Superior temporal gyrus (tissue), 1 donor: Measurements from ENCODE around the gene DCUN1D4.
"Not testable (repeated sequence)": the region's sequence is repeated elsewhere in the genome, so short reads cannot be mapped to it uniquely, and the experiment has no call there.

Source experiments
- DNase-seq: peaks from one replicate; pipeline ENCODE4 v3.0.0-alpha.2; 2016; ENCODE audit errors: extremely low spot score

DCUN1D4 gene

DNA sequence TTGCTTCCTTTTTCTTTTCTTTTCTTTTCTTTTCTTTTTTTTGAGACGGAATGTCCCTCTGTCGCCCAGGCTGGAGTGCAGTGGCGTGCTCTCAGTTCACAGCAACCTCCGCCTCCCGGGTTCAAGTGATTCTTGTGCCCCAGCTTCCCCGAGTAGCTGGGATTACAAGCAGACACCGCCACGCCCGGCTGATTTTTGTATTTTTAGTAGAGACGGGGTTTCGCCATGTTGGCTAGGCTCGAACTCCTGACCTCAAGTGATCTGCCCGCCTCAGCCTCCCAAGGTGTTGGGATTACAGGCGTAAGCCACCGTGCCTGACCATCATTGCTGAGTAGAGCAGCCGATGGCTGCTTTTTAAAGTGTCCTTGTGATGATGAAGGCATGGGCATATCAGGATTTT is 50.4 kb downstream of the DCUN1D4 start:
- not testable (repeated sequence) for DNase-seq

DNA sequence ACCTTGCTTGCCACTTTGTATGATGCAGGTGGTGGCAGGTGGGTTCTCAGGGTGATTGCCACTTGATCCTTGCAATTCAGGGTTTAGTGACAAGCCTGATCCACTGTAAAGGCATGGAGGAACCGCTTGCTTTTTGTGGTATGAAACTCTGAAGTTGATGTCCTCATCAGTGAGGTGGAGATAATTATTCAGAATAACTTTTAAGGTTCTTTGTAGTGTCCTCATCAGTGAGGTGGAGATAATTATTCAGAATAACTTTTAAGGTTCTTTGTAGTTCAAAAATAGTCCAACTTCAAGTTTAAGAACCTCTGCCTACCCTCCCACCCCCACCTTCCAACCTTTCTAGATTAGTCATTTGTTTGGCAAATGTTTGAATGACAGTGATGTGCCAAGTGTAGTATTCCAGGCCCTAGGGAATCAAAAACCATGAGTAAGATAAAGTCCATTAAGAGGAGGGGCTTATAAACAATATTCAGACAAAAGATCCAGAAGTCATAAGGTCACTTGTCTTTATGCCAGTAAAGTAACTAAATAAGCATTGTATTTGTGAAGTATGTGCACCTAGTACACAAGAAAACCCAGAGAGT is 51.2 kb downstream of the DCUN1D4 start:
- no peak for DNase-seq

- DNase-seq: no peak
These were observed 52.2 kb downstream of the DCUN1D4 start for GRCh38 chr4:51895158-51895557.

DNA sequence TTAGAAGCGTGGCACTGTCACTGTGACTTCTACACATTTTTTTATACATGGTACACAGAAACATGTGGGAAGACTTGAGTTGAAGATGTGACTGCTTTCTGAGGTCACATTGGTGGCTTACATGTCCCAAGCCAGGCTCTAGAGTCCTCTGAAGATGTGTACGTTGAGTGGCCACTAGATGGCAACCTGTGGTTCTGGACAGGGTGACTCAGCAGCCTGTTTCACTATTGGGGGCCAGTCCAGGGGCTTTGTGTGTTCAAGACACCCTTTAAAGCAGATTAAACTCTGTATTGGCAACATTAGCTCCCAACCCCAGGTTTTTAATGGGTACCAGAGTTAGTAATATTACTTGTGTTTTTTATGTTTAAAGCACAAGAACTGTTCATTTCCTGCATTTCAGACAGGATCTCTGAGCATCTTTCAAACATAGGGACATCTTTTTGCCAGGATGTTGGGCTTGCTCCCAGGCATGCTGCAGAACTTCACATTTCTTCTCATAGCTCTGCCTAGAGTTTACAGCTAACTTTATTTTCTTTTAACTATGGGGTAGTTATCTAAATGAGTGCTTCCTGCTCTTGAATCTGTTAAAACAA is 53.0 kb downstream of the DCUN1D4 start:
- peak; percentile 90 for DNase-seq

- no peak for DNase-seq
These were observed 58.4 kb downstream of the DCUN1D4 start for GRCh38 chr4:51901363-51901762.

DNA sequence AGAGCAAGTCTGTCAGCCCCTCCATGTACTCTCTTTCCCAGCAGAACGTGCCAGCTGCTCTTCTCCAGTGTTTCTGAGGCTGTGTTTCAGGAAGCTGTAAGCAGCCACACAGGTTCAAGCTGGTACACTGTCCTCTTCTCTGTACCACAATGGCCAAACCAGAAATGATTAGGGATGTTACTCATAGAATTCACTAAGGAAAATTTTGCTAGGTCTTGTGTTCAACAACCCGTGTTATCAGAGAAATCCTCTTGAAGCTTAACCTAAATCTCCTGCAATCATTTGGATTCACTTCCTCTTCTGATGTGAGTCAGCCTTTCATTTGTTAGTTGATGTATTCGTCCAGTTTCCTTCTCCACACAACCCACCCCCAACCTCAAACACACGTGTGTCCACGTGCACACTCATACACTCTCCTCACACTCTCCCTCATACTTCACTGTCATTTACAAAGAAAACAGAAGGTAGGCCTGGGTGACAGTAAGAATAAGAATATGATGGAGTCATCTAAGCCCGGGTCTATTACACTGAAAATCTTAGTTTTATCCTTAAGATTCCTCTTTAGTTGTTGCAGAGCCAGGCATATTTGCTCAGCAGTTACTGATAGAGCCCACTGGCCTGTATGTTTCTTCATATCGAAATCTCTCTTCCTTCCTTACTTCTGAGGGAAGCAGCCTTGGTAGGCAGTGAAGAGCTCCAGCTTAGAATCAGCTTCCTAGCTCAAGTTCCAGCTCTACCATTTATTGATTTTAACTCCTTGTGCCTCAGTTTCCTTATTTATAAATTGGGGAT is 63.4 kb downstream of the DCUN1D4 start:
- peak; percentile 27 for DNase-seq

GRCh38 chr4:51907006-51907669 is 64.2 kb downstream of the DCUN1D4 start:
- DNase-seq: no peak

DNA sequence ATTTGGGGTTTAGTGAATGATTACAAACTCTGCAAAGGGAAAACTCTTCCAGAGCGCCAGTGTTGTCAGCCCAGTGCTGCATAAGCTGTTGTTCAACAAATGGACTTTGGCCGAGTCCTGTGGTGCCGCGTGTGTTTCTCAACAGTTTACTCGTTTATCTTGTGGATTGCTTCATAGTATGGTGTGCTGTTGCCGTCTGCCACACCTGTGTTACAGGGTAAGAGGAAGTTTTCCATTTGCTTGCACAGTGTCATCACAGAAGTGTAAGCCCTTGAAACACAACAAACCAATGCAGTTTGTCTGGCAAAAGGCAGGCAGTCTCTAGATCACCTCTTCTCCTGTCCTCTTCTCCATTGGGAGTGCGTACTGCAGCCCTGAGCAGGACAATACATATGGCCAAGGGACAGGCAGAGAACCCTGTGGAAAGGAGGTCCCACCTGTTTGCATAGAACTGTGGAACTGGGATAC is 66.3 kb downstream of the DCUN1D4 start:
- no peak for DNase-seq

- DNase-seq: no peak
These were observed 75.3 kb downstream of the DCUN1D4 start for GRCh38 chr4:51918251-51918650.

- DNase-seq: no peak
These were observed 80.4 kb downstream of the DCUN1D4 start for GRCh38 chr4:51923343-51923742.

GRCh38 chr4:51925307-51925706 is 82.4 kb downstream of the DCUN1D4 start:
- DNase-seq: no peak

- DNase-seq: no peak
These were observed 87.6 kb downstream of the DCUN1D4 start for GRCh38 chr4:51930557-51930956.

DNA sequence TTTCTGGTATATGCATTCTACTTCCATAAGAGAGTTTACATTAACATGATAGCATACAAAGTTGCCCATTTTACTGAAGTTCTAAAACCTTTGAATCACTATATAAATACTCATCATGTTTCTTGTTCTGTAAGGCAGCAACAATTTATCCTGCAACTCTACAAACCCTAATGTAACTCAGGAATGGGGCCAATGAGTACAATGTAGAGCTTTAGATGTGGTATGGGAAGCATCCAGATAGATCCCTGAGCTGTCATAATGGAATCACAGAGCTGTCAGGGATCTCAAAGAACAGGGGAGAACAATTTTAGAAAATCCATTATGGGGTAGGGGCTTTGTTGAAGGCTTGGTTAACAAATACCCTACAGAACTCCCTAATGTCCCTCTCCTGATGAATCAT is 88.5 kb downstream of the DCUN1D4 start:
- DNase-seq: no peak

GRCh38 chr4:51932261-51932660 is 89.3 kb downstream of the DCUN1D4 start:
- no peak for DNase-seq

DNA sequence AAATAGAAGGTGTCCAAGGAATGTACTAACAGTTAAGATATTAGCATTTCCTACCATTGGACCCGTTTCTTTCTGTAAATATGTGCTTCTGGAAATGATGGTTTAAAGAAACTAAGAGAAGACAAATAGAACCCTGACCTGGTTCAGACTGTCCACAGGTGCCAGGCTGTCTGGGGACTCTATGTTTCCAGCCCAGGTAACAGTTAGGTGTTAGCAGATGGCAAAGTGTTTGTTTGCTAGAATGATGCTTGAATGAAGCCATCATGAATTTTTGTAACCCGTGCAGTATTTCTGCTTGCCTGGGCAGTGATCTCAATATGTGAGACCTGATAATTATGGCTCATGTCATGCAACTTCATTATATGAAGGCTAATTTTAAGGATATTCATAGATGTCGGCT is 89.7 kb downstream of the DCUN1D4 start:
- DNase-seq: no peak

- DNase-seq: not testable (repeated sequence)
These were observed 97.5 kb downstream of the DCUN1D4 start for GRCh38 chr4:51940460-51940859.

GRCh38 chr4:51942108-51942832 is 99.3 kb downstream of the DCUN1D4 start:
- no peak for DNase-seq

- no peak for DNase-seq
These were observed 99.9 kb downstream of the DCUN1D4 start for GRCh38 chr4:51942833-51943215.

DNA sequence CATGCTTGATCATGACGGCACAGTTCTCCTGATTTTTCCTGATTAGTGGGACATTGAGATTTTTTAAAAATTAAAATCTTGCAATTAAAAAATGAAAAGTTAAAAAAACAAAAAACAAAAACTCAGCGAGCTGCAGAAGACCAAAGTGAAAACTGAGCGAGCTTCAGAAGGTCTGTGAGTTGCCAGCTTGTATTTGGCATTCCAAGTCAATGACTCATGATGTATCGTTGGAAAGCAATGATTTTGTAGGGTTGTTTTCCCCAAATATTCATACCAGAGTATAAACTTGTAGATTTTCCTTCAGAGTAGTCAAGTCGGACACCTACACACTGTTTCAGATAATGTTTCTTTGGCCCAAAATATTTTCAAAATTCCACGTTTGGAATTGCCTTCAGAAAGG is 100.3 kb downstream of the DCUN1D4 start:
- no peak for DNase-seq

DNA sequence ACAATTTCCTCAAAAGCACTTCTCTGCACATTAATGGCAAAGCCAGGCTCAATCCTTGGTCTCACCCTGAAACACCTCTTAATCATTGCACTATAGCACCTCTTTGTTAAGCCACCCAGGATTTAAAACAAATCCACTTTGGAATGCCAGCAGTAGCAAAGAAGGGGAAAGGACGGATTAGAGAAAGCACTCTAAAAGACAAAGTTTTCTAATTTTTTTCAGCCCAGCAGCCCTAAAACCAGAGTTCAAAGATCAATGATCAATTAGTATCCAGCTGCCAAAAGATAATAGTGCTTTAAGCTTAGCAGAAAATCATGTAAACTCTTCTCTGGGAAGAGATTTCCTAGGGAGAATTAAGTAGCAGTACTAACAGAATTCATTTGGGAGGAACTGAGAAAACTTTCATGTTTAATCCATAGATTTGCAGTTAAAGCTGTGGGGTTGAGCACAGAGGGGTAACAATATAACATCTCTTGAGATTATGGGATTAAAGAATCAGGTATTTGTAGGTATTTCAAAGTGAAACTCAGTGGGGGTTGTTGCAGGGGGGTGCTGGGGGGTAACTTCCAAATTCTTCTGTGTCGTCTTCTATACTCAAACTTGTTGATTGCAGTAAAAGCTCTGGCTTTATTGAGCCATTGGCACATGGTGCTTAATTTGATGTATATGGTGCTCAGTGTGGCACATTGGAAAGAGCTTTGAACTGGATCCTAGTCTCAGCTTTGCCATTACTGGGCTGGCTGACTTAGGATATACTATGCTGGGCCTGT is 115.4 kb downstream of the DCUN1D4 start:
- DNase-seq: no peak

- DNase-seq: no peak
These were observed 117.5 kb downstream of the DCUN1D4 start for GRCh38 chr4:51960486-51960885.
